Cerebellar cortex (tissue), 1 donor: ENCODE data around the gene PXYLP1.
A peak's percentile ranks its signal among the peaks of the same experiment; 100 is the strongest.
"Not testable (repeated sequence)": the region's sequence is repeated elsewhere in the genome, so short reads cannot be mapped to it uniquely, and the experiment has no call there.

Experiments used
- DNase-seq: peaks from one replicate; pipeline ENCODE4 v3.0.0-alpha.2; 2015; ENCODE audit warnings: low spot score

PXYLP1 gene

GRCh38 chr3:141300426-141300825 is 68.8 kb downstream of the PXYLP1 start:
- DNase-seq: not testable (repeated sequence)

GRCh38 chr3:141302364-141303141 is 70.9 kb downstream of the PXYLP1 start:
- no peak for DNase-seq

- peak; percentile 85 for DNase-seq
Measured at GRCh38 chr3:141303481-141304223, 72.0 kb downstream of the PXYLP1 start.

- no peak for DNase-seq
Measured at GRCh38 chr3:141305436-141305835, 73.8 kb downstream of the PXYLP1 start.

GRCh38 chr3:141306276-141306675 is 74.7 kb downstream of the PXYLP1 start:
- DNase-seq: no peak

GRCh38 chr3:141306922-141307321 is 75.3 kb downstream of the PXYLP1 start:
- DNase-seq: no peak

GRCh38 chr3:141307351-141308059 is 75.9 kb downstream of the PXYLP1 start:
- no peak for DNase-seq

- DNase-seq: peak; percentile 42
Measured at GRCh38 chr3:141308588-141309218, 77.1 kb downstream of the PXYLP1 start.

- no peak for DNase-seq
Measured at GRCh38 chr3:141311170-141311495, 79.5 kb downstream of the PXYLP1 start.

- peak; percentile 98 for DNase-seq
Measured at GRCh38 chr3:141311496-141312353, 80.1 kb downstream of the PXYLP1 start.

- DNase-seq: no peak
Measured at GRCh38 chr3:141312354-141313092, 80.9 kb downstream of the PXYLP1 start.

- no peak for DNase-seq
Measured at GRCh38 chr3:141313093-141313683, 81.6 kb downstream of the PXYLP1 start.

GRCh38 chr3:141314415-141314814 is 82.8 kb downstream of the PXYLP1 start:
- not testable (repeated sequence) for DNase-seq

GRCh38 chr3:141316851-141317250 is 85.2 kb downstream of the PXYLP1 start:
- no peak for DNase-seq

GRCh38 chr3:141320399-141321108 is 88.9 kb downstream of the PXYLP1 start:
- no peak for DNase-seq

- DNase-seq: no peak
Measured at GRCh38 chr3:141321109-141321497, 89.5 kb downstream of the PXYLP1 start.

- no peak for DNase-seq
Measured at GRCh38 chr3:141323936-141324704, 92.5 kb downstream of the PXYLP1 start.

- no peak for DNase-seq
Measured at GRCh38 chr3:141326123-141326522, 94.5 kb downstream of the PXYLP1 start.

- DNase-seq: no peak
Measured at GRCh38 chr3:141326626-141327025, 95.0 kb downstream of the PXYLP1 start.
